Measurements from ENCODE around the gene HHIPL1.

Gene HHIPL1

GRCh38 chr14:99644723-99645544 lies at the start of gene HHIPL1:
Gene HHIPL1, plus strand, starts transcription at chr14:99645129. Its CDS starts 79 bp downstream, at chr14:99645208.
- TF ChIP-seq, protein P1, sequence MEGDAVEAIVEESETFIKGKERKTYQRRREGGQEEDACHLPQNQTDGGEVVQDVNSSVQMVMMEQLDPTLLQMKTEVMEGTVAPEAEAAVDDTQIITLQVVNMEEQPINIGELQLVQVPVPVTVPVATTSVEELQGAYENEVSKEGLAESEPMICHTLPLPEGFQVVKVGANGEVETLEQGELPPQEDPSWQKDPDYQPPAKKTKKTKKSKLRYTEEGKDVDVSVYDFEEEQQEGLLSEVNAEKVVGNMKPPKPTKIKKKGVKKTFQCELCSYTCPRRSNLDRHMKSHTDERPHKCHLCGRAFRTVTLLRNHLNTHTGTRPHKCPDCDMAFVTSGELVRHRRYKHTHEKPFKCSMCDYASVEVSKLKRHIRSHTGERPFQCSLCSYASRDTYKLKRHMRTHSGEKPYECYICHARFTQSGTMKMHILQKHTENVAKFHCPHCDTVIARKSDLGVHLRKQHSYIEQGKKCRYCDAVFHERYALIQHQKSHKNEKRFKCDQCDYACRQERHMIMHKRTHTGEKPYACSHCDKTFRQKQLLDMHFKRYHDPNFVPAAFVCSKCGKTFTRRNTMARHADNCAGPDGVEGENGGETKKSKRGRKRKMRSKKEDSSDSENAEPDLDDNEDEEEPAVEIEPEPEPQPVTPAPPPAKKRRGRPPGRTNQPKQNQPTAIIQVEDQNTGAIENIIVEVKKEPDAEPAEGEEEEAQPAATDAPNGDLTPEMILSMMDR (IDR thresholded peaks at IDR 0.05; ENCODE audit: borderline replicate concordance, insufficient read depth, low read depth, low read length): no peak
- H3K4me3 ChIP-seq (ENCODE audit: low read depth, low read length): no peak within 1 kb of the TSS

GRCh38 chr14:99595524-99595923 lies 49.4 kb upstream of the HHIPL1 start:
- TF ChIP-seq, protein P1 (IDR thresholded peaks at IDR 0.05; ENCODE audit: borderline replicate concordance, insufficient read depth, low read depth, low read length): no peak

GRCh38 chr14:99596071-99596627 lies 48.8 kb upstream of the HHIPL1 start:
- no peak overlapping the region for H3K4me3 ChIP-seq (ENCODE audit: low read depth, low read length)
- TF ChIP-seq, protein P1 (IDR thresholded peaks at IDR 0.05; ENCODE audit: borderline replicate concordance, insufficient read depth, low read depth, low read length): no peak

More at GRCh38 chr14:99595524-99595923, 49.4 kb upstream of the HHIPL1 start:
- H3K4me3 ChIP-seq (ENCODE audit: low read depth, low read length): no peak overlapping the region

- H3K4me3 ChIP-seq (ENCODE audit: low read depth, low read length): no peak overlapping the region
- TF ChIP-seq, protein P1 (IDR thresholded peaks at IDR 0.05; ENCODE audit: borderline replicate concordance, insufficient read depth, low read depth, low read length): no peak
Measured at GRCh38 chr14:99596772-99597171, 48.2 kb upstream of the HHIPL1 start.

DNA sequence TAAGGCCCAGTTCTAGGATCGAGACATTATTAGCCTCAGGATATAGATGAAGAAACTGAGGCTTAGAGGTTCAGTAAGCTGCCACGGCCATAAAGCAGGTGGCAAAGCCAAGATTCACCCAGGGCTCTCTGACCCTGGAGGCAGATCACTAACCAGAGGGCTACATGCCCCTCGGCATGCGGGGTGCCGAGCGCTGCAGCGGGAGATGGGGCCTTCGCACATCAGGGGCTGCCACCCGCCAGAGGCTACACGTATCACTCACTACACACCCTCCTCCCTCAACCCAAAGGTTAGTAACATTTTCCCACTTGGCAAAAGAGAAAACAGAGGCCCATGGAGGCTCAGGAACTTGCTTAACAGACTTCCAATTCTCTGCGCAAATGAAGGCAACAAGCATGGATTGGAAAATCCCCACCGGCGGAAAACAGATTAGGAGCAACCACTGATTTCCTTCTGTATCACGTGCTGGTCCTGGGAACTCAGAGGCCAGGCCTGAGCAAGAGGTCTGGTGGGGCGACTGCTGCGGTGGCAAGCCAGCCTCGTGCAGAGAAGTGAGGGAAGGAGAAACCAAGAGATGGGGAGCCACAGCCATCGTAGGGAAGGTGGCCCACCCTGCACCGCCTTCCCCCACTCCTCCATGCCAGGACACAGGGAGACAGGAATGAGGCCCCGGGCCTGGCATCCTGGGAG lies 46.9 kb upstream of the HHIPL1 start:
- TF ChIP-seq, protein P1 (IDR thresholded peaks at IDR 0.05; ENCODE audit: borderline replicate concordance, insufficient read depth, low read depth, low read length): no peak

GRCh38 chr14:99598774-99599173 lies 46.2 kb upstream of the HHIPL1 start:
- TF ChIP-seq, protein P1 (IDR thresholded peaks at IDR 0.05; ENCODE audit: borderline replicate concordance, insufficient read depth, low read depth, low read length): no peak
- H3K4me3 ChIP-seq (ENCODE audit: low read depth, low read length): no peak overlapping the region

More for the DNA sequence above, 46.9 kb upstream of the HHIPL1 start:
- H3K4me3 ChIP-seq (ENCODE audit: low read depth, low read length): no peak overlapping the region

Measured in GM12875 (cell line).